Fibroblast of villous mesenchyme (primary cell): ENCODE measurements around the gene SSH2. TPM values are rescaled to one million over a fixed set of nuclear protein-coding genes. Genes with fewer than 3 reads are reported as not detected.
A peak's percentile ranks its signal among the peaks of the same experiment; 100 is the strongest.

Experiments used
- DNase-seq: peaks from one replicate; pipeline ENCODE4 v3.0.0-alpha.2; 2010; ENCODE audit warnings: low read depth
- H3K4me3 ChIP-seq: 2 replicates; pipeline ENCODE4 v1.5.1; 2011; ENCODE audit warnings: low read depth, mild to moderate bottlenecking, low read length
- total RNA-seq: library from RNA; depleted of rRNA; stranded (reverse); fragments of >200 nt; gene quantifications from 2 replicates; pipeline ENCODE4 v1.2.3, GENCODE V29; 2012
- TF ChIP-seq, protein P1 (sequence below): IDR thresholded peaks from 2 replicates; pipeline ENCODE4 v1.5.1; 2012; ENCODE audit warnings: low read depth, mild to moderate bottlenecking, low read length; ENCODE audit not compliant: insufficient read depth

SSH2 gene
- total RNA-seq, 1 donor, result 19.0 TPM

DNA sequence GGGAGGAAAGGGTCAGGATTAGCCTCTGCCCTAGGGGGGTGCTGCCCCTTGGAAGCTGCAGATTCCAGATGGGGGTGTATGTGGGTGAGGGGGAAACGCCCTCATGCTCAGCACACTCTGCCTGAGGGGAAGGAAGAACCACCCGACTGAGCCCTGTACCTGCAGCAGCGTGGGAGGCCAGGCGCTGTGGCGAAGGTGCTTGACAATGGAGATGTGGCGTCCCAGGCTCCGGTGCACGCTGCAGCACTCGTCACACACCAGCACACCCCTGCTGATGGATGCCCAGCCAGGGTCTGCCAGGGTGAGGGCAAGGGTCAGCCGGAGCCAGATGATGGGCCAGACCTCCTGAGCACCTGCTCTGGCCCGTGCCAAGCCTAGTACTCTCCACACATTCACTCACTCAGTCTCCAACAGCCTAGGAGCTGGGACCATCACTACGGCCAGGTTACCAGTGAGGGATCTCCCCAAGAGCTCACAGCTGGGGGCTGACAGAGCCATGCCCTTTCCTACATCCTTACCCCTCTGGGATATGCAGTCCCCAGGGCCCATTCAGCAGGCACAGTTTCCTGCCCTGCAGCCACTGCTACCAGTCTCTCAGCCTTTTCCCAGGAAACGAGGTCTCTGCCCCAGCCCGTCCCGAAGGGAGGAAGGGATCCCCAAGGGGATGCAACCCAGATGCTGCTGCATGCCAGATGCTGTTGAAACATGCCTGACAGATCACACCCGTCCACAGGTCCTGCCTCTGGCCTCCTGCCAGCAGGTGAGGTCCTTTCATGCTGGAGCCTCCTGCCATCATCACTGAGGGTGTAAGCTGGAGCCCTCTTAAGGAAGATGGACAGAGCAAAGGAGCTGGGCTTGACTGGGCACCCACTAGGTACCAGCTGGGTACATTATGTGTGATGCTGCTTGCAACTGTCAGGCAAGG lies 346.4 kb downstream of the SSH2 start:
- H3K4me3 ChIP-seq, result no peak overlapping the region
- TF ChIP-seq, protein P1, sequence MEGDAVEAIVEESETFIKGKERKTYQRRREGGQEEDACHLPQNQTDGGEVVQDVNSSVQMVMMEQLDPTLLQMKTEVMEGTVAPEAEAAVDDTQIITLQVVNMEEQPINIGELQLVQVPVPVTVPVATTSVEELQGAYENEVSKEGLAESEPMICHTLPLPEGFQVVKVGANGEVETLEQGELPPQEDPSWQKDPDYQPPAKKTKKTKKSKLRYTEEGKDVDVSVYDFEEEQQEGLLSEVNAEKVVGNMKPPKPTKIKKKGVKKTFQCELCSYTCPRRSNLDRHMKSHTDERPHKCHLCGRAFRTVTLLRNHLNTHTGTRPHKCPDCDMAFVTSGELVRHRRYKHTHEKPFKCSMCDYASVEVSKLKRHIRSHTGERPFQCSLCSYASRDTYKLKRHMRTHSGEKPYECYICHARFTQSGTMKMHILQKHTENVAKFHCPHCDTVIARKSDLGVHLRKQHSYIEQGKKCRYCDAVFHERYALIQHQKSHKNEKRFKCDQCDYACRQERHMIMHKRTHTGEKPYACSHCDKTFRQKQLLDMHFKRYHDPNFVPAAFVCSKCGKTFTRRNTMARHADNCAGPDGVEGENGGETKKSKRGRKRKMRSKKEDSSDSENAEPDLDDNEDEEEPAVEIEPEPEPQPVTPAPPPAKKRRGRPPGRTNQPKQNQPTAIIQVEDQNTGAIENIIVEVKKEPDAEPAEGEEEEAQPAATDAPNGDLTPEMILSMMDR, result no peak
- no peak for DNase-seq

DNA sequence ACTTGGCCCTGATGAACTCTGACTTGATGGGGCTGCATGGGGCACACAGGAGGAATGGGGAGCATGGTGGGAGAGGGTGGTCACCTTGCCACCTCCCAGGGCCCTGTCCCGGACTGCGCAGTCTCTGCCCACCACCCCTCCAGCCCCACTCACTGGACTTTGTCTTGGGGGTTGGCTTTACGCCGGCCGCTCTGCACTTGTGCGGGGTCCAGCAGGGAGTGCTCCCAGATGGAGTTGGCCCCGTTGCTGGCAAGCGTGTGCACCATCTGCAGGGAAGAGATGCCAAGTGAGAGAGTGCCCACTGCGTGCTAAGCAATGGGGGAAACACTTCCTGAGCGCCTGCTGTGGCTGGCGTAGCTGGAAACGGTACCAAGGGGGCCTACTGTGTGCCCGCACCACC lies 347.3 kb downstream of the SSH2 start:
- DNase-seq, result no peak

DNA sequence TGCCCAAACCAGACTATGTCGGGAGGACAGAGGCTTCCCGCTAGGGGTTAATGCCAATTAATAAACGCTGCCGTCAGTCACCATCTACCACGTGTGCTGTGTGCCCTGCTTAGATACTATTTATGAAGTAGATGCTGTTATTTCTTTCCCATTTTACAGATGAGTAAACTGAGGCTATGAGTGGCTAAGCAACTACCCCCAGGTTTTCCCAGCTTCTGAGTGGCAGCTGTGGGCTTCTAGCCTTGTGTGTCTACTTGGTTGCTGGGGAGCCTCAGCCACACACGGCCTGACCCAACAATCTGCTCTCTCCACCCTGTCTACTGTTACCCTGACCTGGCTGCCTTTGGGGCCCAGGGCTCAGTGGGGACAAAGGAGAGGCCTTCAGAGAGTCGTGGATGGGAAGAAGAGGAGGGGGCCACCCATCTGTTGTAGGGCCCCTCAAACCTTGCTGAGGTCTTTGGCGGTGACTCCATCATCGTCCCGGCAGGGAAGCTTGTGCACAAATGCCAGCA lies 347.7 kb downstream of the SSH2 start:
- TF ChIP-seq, protein P1, result no peak
- DNase-seq, result no peak
- no peak overlapping the region for H3K4me3 ChIP-seq

More for the DNA sequence above, 347.3 kb downstream of the SSH2 start:
- TF ChIP-seq, protein P1, result no peak
- H3K4me3 ChIP-seq, result no peak overlapping the region

DNA sequence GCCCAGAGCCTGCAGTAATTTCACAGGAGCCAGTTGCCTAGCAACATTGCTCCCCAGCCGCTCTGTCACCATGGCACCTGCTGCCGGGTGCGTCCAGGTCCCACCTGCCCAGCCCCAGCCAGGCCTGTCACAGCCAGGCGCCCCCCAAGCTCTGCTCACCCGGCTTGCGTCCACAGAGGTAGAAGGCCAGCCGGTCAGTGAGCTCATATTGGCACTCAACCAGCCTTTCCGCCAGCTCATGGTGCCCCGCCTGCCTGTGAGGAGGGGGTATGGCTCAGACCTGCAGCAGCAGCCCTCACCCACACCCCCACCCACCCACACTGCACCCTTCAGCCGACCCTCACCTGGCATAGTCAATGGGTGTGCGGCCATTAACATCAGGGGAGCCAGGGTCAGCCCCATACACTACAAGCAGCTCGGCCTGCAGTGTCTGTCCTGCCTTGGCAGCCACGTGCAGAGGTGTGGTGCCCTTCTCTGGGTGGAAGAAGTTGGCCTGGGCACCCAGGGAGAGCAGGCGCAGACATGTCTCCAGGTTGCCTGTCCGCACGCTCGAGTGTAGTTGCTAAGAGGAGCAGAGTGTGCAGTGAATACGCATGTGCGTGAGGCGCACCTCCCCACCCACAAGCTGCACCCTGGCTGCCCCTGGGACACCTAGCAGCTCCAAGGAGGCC lies 348.3 kb downstream of the SSH2 start:
- no peak overlapping the region for H3K4me3 ChIP-seq
- DNase-seq, result no peak
- TF ChIP-seq, protein P1, result no peak

DNA sequence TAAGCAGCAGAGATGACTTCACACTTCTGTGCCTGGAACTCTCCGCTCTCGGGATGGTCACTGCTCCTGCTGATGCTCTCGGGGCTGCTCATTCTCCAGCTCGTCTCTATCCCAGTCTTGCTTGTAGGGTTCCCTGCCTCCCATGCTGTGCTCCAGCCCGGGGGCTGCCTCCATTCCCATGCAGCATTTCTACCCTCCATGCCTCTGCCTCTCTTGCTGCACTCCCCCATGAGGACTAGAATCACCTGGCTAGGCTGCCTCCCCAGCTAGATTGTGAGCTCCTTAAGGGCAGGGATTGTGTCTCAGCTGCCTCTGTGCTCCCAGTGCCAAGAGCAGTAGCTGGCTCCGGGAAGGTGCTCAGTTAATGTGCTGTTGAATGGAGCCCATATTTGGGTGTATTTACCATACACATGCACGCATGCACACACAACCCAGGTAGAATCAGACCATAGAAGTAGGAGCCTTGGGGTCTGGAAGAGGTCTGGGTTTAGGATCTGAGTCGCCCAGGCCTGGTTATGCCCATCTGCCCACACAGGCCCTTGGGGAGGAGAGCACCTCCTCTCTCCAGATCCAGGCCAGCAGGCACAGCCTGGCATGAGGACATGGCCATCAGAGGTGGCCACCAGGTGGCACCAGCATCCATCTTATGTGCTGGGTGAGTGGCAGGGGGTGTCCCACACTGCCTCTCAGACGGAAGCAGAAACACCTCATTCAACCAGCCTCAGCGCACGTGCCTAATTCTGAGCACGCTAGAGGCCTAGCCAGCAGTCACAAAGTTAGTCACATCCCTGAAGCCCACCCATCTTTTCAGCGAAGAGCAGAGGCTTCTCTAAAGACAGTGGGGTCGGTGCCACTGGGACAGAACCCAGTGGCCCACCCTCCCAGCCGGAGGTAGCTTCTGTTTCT lies 349.9 kb downstream of the SSH2 start:
- TF ChIP-seq, protein P1, result peak; percentile 82
- no peak overlapping the region for H3K4me3 ChIP-seq
- peak; percentile 79 for DNase-seq

DNA sequence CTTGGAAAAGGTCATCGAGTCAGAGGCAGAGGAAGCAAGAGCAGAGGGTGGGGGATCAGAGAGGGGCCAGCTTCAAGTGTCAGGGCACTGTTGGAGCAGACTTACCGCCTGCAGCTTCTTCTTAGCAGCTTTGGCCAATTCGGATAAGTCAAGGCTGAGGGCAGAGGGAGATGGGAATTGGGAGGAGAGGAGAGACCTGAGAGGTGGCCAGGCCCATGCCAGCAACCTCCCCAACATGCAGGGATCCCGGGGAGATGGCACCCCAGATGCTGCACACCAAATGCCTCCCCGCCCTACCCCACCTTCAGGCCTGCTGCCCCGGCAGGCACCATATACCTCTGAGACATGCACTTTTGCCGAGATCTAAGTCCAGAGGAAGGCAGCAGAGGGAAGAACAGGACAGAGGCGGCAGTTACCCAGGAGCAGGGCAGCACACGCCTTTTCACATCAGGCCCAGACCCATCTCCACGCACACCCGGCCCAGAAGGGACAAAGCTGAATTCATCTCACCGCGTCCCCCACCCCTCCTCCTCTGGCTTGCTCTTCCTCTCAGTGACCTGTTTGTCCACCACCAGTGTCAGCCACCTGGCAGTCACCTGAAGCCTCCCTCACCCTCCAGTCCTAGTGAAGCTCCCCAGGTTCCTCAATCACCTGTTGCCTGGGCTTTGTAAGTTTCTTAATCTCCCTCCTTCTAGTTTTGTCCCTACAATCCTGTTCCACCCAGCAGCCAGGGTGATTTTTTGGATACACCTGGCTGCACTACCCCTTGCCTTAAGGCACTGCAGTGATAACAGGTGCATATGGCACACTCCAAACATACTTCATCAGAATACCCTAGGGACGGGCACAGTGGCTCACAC lies 351.2 kb downstream of the SSH2 start:
- TF ChIP-seq, protein P1, result no peak
- DNase-seq, result no peak
- H3K4me3 ChIP-seq, result no peak overlapping the region
